ENCODE results near the gene TRIP4.

Gene TRIP4

GRCh38 chr15:64453689-64454037, 66.0 kb downstream of the TRIP4 start:
- Histone ChIP-seq H3K4me1 (ENCODE audit: low read depth, poor library complexity, severe bottlenecking) (peaks cover 46% of the 10 kb centered on the region), H3K4me2 (no peak overlapping the region), H2AFZ (ENCODE audit: low read depth) (no peak overlapping the region), H3K9ac (no peak overlapping the region), H3K36me3 (ENCODE audit: insufficient read depth) (no peaks in the 10 kb centered on the region), H3K27ac (no peak overlapping the region), H3K79me2 (ENCODE audit: insufficient read depth, low read depth) (no peaks in the 10 kb centered on the region), H4K20me1 (ENCODE audit: insufficient read depth) (no peaks in the 10 kb centered on the region), H3K27me3 (ENCODE audit: insufficient read depth, low read depth) (no peaks in the 10 kb centered on the region), H3K4me3 (IDR thresholded peaks at IDR 0.05; ENCODE audit: insufficient read depth, low read depth, low read length) (no peak overlapping the region)
- TF ChIP-seq CTCF (conservative IDR thresholded peaks at IDR 0.05; ENCODE audit: low read depth, low read length), result no peak

GRCh38 chr15:64454282-64454681, 66.6 kb downstream of the TRIP4 start:
- Histone ChIP-seq H3K9ac (no peak overlapping the region), H3K36me3 (ENCODE audit: insufficient read depth) (no peaks in the 10 kb centered on the region), H3K27ac (no peak overlapping the region), H4K20me1 (ENCODE audit: insufficient read depth) (no peaks in the 10 kb centered on the region), H3K27me3 (ENCODE audit: insufficient read depth, low read depth) (no peaks in the 10 kb centered on the region), H3K4me1 (ENCODE audit: low read depth, poor library complexity, severe bottlenecking) (peaks cover 52% of the 10 kb centered on the region), H3K4me3 (IDR thresholded peaks at IDR 0.05; ENCODE audit: insufficient read depth, low read depth, low read length) (no peak overlapping the region), H2AFZ (ENCODE audit: low read depth) (no peak overlapping the region), H3K79me2 (ENCODE audit: insufficient read depth, low read depth) (no peaks in the 10 kb centered on the region), H3K4me2 (no peak overlapping the region)
- no peak for TF ChIP-seq CTCF (conservative IDR thresholded peaks at IDR 0.05; ENCODE audit: low read depth, low read length)

GRCh38 chr15:64455961-64456371, 68.3 kb downstream of the TRIP4 start:
- no peak for TF ChIP-seq CTCF (conservative IDR thresholded peaks at IDR 0.05; ENCODE audit: low read depth, low read length)
- no peak overlapping the region for H3K4me3 ChIP-seq (IDR thresholded peaks at IDR 0.05; ENCODE audit: insufficient read depth, low read depth, low read length)
- no peak overlapping the region for H3K27ac ChIP-seq

GRCh38 chr15:64456634-64457108, 69.0 kb downstream of the TRIP4 start:
- Histone ChIP-seq H2AFZ (ENCODE audit: low read depth) (no peak overlapping the region), H3K4me1 (ENCODE audit: low read depth, poor library complexity, severe bottlenecking) (peaks cover 44% of the 10 kb centered on the region), H4K20me1 (ENCODE audit: insufficient read depth) (no peaks in the 10 kb centered on the region), H3K9ac (no peak overlapping the region), H3K27me3 (ENCODE audit: insufficient read depth, low read depth) (no peaks in the 10 kb centered on the region), H3K79me2 (ENCODE audit: insufficient read depth, low read depth) (peaks cover 5% of the 10 kb centered on the region), H3K4me2 (no peak overlapping the region; the same call in 1 of the 2 replicates), H3K36me3 (ENCODE audit: insufficient read depth) (no peaks in the 10 kb centered on the region), H3K27ac (no peak overlapping the region), H3K4me3 (IDR thresholded peaks at IDR 0.05; ENCODE audit: insufficient read depth, low read depth, low read length) (no peak overlapping the region)
- no peak for TF ChIP-seq CTCF (conservative IDR thresholded peaks at IDR 0.05; ENCODE audit: low read depth, low read length)

More at GRCh38 chr15:64455961-64456371, 68.3 kb downstream of the TRIP4 start:
- no peak overlapping the region for H2AFZ ChIP-seq (ENCODE audit: low read depth)
- no peak overlapping the region for H3K9ac ChIP-seq
- no peaks in the 10 kb centered on the region for H3K36me3 ChIP-seq (ENCODE audit: insufficient read depth)
- H3K27me3 ChIP-seq (ENCODE audit: insufficient read depth, low read depth), result no peaks in the 10 kb centered on the region
- H3K4me1 ChIP-seq (ENCODE audit: low read depth, poor library complexity, severe bottlenecking), result peaks cover 47% of the 10 kb centered on the region
- no peaks in the 10 kb centered on the region for H3K79me2 ChIP-seq (ENCODE audit: insufficient read depth, low read depth)
- H4K20me1 ChIP-seq (ENCODE audit: insufficient read depth), result no peaks in the 10 kb centered on the region
- H3K4me2 ChIP-seq, result no peak overlapping the region; the same call in 1 of the 2 replicates

Measured in KMS-11 (cell line).